HFF-Myc (cell line): Measurements from ENCODE around the gene RIPK3.

Experiments used
- DNase-seq: peaks from one replicate; pipeline ENCODE4 v3.0.0-alpha.2; 2011; ENCODE audit warnings: low read depth; ENCODE audit errors: extremely low read depth
- H3K4me3 ChIP-seq: replicated peaks from 2 replicates; pipeline ENCODE4 v1.5.1; 2011; ENCODE audit warnings: low read depth, mild to moderate bottlenecking, control low read depth, low read length
- CTCF ChIP-seq: IDR thresholded peaks from 2 replicates; pipeline ENCODE4 v1.5.1; 2012; ENCODE audit warnings: mild to moderate bottlenecking, low read depth, low read length, control low read depth; ENCODE audit errors: missing control alignments

Gene RIPK3

DNA sequence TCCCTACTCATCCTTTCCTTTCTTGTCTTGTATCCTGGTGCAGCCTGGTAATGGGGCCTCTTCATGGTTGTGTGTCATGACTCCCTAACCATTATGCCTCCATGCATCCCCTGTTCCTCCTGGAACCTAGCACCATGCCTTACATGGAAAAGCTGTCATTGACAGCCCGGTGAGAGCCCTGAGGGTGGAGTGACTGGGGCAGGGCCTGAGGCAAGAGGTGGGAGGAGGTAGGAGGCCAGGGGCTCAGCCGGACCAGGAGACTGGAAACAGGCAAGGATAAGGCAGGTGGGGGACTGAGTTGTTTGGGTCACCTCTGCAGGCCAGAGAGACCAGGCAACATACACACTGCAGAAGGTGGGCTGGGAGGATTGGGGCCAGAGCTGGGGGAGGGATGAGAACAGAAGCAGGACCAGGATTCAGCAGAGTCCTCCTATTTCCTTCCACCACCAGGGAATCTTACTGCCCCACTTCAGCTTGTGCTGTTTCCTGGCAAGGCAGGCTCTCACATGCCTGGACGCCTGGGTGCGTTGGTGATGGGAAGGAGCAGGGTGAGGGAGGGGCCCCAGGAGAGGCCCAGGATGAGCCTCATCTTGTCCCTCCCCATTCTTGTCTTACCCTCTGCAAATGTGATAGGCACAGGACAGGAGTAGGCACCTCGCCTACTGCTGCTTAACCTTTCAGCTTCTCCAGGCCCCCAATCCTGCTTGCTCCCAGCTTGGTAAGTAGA lies 30.1 kb downstream of the RIPK3 start, which contains the start of gene LTB4R2:
TSS of gene LTB4R2 (plus strand) at position 603 of the 727 bp plus-strand sequence. CDS start 525 bp downstream, outside the sequence.
- no peak for DNase-seq
- H3K4me3 ChIP-seq = 0 out of 2 replicates have a peak within 1 kb of the TSS, but pooled peaks have one; percentile 3
- no peak for TF ChIP-seq CTCF

DNA sequence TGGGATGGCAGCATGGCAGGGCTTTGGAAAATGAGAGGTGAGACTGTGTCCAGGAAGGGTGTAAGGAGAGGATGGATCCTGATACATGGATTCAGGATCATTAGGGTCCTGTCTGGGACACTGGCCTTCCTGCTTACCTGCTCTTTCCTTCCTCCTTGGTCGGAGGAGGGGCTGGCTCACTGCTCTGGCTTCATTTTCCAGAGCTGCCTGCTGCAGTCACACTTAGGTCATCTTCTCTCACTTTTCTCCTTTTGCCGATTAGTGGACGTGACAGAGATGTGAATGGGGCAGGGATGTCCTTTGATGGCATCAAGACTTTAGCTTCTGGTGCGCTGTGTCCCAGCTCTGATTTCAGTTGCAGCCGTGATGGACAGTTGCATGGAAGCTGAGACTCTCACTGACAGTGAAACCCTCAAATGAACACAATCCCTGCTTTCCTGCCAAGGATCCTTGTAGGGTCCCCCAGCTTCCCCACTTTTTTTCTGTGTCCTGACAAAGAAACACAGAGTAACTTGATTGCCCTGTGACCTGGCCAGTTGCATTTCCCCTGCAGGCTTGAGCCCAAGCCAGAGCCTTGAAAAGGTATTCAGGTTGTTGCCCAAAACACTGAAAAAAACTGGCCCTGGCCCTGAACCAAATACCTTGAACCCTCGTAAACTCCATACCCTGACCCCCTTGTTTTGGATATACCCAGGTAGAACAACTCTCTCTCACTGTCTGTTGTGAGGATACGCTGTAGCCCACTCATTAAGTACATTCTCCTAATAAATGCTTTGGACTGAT lies 31.3 kb downstream of the RIPK3 start:
- TF ChIP-seq CTCF = no peak
- no peak overlapping the region for H3K4me3 ChIP-seq
- no peak for DNase-seq

DNA sequence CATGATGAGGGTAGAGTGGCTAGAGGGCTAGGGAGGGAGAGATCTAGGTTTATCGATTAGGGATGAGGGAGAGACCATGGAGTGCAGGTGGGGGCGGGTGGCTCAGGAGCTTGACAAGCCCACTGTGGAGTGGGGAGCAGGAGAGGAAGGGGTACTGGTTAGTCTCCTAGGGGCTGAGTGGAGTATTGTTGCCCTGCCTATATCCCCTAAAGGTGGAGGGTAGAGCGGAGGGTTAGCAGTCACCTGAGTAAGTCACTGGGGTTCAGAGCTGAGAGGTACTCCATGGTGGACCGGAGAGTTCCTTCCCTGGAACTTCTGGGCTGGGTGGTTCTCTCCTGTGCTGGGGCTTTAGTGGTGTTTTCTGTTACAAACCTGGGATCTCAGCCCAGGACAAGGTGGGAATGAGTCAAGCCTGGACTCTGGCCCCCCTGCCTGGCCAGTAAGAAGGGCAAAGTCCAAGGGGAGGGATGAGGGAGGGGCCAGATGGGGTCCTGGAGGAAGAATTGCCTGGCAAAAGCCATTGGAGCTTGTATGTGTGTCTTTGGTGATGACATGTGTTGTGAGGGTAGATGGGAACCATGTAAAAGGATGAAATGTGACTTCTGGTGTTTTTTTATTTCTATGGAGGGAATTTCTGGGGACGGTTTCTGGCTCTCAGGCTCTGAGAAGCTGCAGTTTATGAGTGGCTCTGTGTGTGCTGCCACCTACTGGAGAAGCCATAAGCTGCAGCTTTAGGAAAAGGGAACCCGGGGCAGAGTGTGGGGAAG lies 32.0 kb downstream of the RIPK3 start, which contains the start of gene CIDEB:
TSS of gene CIDEB (minus strand) at position 403 of the 767 bp plus-strand sequence. CDS start at position 284, 119 bp downstream.
- DNase-seq = no peak
- H3K4me3 ChIP-seq = no peak within 1 kb of the TSS
- TF ChIP-seq CTCF = peak; percentile 99

GRCh38 chr14:24307156-24307574 lies 32.6 kb downstream of the RIPK3 start:
- no peak for TF ChIP-seq CTCF
- no peak for DNase-seq
- H3K4me3 ChIP-seq = no peak overlapping the region

DNA sequence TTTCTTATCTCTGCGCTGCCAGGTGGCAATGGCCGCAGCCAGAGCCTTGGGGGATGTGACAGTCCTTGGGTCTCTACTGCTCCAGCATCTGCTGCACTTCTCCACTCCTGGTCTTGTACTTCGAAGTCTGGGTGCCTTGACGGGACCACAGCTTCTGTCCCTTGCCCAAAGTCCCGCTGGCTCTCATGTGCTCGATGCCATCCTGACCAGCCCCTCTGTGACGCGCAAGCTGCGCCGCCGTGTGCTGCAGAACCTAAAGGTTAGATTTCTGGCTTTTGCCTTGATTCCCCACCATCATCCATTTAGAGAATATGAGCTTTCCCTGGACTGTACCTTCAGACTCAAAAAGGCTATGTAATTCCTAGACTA lies 35.8 kb downstream of the RIPK3 start:
- DNase-seq = no peak
- TF ChIP-seq CTCF = no peak
- H3K4me3 ChIP-seq = no peak overlapping the region

GRCh38 chr14:24300326-24300980 lies 39.3 kb downstream of the RIPK3 start:
- H3K4me3 ChIP-seq = peak overlapping the region; percentile 91
- no peak for TF ChIP-seq CTCF
- no peak for DNase-seq
